Body of pancreas (tissue), 4 donors: ENCODE results near the gene RPL35.

ENCODE experiments used
- POLR2A ChIP-seq, 3 donors: fragments of 450-650 bp; IDR thresholded peaks; one replicate each; pipeline ENCODE4 v1.6.1; 2016; ENCODE audit warnings: antibody characterized with exemption in 3 of 3, mild to moderate bottlenecking in 2 of 3
- TF ChIP-seq, protein P1 (sequence below), 7 experiments: fragments of 450-650 bp in 4 of 7; fragments of 200-600 bp in 3 of 7; sonication (generic) in 3 of 7; IDR thresholded peaks; one replicate each; pipeline ENCODE4 v1.5.1; 2016 to 2019; ENCODE audit warnings: antibody characterized with exemption in 7 of 7

DNA sequence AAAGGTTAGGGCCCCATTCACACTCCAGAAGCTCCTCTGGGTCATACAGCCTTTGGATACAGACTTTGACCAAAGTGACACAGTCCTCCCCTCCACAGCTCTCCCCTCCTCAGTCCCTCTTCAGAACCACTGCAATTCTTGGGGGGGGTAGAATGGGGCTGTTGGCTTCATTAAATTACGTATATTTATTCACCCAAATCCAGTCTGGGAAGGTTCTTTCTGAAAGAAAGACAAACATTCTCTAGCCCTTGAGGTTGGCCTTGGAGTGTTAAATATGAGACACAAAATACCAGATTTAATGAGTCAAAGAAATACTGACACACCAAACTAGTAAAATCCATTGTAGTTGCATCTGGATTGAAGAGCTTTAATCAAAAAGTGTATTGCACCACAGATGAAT, 16.3 kb upstream of the RPL35 start:
- no peak for TF ChIP-seq POLR2A (IDR thresholded peaks at IDR 0.05)
- TF ChIP-seq, protein P1, sequence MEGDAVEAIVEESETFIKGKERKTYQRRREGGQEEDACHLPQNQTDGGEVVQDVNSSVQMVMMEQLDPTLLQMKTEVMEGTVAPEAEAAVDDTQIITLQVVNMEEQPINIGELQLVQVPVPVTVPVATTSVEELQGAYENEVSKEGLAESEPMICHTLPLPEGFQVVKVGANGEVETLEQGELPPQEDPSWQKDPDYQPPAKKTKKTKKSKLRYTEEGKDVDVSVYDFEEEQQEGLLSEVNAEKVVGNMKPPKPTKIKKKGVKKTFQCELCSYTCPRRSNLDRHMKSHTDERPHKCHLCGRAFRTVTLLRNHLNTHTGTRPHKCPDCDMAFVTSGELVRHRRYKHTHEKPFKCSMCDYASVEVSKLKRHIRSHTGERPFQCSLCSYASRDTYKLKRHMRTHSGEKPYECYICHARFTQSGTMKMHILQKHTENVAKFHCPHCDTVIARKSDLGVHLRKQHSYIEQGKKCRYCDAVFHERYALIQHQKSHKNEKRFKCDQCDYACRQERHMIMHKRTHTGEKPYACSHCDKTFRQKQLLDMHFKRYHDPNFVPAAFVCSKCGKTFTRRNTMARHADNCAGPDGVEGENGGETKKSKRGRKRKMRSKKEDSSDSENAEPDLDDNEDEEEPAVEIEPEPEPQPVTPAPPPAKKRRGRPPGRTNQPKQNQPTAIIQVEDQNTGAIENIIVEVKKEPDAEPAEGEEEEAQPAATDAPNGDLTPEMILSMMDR (IDR thresholded peaks at IDR 0.05): no peak
